Upper lobe of left lung (tissue), 4 donors: Measurements from ENCODE around the gene FLYWCH1.

Source experiments
- CTCF ChIP-seq, 6 experiments: fragments of 450-650 bp in 4 of 6; fragments of 200-600 bp in 2 of 6; sonication (generic) in 2 of 6; IDR thresholded peaks; one replicate each; pipeline ENCODE4 v1.5.1; 2016 to 2019; ENCODE audit warnings: antibody characterized with exemption in 6 of 6
- POLR2A ChIP-seq, 4 donors: fragments of 450-650 bp; IDR thresholded peaks; one replicate each; pipeline ENCODE4 v1.5.1; 2016 to 2017; ENCODE audit warnings: antibody characterized with exemption in 4 of 4, mild to moderate bottlenecking in 2 of 4
- POLR2AphosphoS5 ChIP-seq, 2 donors: sonication (generic); formaldehyde crosslinking; IDR thresholded peaks; one replicate each; pipeline ENCODE4 v1.5.1; 2017; ENCODE audit warnings: antibody characterized with exemption in 2 of 2

GRCh38 chr16:2966043-2966807 lies 54.5 kb downstream of the FLYWCH1 start:
- TF ChIP-seq CTCF (IDR thresholded peaks at IDR 0.05) (no peak), POLR2AphosphoS5 (IDR thresholded peaks at IDR 0.05) (no peak), POLR2A (IDR thresholded peaks at IDR 0.05) (no peak)
